GM19438 (cell line): ENCODE data around the gene ZNF768.

Experiments used
- ATAC-seq: cut with Tn5 transposase; IDR thresholded peaks from one replicate; pipeline ENCODE4 v1.9.1; 2021; ENCODE audit warnings: low read depth; ENCODE audit not compliant: unreplicated experiment

ZNF768 gene

GRCh38 chr16:30526137-30526822 lies at the start of gene ZNF768:
Gene ZNF768, minus strand, starts transcription at chr16:30526566. Its CDS starts 153 bp downstream, at chr16:30526413.
- ATAC-seq = peak; percentile 14

DNA sequence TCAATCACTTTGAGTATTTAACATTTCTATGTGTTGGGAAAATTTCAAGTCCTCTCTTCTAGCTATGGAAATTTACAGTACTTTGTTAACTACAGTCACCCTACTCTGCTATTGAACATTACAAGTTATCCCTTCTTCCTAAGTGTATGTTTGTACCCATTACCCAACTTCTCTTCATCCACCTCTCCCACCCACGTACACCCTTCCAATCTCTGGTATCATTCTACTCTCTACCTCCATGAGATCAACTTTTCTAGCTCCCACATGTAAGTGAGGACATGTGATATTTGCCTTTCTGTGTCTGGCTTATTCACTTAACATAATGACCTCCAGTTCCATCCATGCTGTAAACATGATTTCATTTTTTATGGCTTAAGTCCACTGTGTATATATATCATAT lies 48.3 kb upstream of the ZNF768 start:
- ATAC-seq = no peak

DNA sequence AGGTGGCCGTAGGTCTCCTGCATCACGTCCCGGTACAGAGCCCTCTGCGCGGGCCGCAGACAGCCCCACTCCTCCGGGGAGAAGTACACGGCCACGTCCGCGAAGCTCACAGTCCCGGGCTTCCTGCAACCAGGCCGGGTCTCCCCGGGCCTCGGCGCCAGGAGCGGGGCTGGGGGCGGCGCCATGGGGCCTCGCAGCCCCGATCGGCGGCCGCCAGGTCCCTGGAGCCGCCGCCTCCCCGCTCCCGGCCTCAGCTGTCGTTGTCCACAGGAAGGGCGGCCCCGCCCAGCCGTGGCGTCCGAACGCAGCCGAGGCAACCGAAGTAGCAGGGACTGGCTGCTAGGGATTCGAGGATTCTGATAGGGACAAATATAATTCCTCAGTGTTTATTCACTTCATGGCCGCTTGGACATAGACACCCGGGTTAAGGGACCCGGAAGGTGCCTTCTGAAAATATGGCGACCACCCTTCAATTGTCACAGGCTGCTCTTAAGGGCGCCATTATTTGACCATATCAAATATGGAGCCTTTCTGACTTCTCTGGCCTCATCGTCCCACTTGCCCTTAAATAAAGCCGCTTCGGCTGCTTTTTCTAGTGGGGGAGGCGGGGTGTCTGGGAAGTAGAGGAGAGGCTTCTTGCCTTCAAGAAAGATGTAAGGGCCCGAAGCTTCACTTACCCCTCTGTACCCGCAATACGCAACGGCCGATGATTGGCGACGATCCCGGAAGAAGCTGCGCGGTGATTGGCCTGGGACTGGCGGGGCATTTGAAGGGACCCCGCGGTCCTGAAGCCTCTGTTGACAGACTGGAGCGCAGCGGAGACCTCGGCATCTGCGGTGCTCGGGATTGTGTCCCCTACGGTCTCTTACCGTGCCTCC lies 45.3 kb upstream of the ZNF768 start, which contains the start of gene ZNF688:
Gene ZNF688, minus strand, starts transcription at position 270 of the 878 bp plus-strand sequence. Its CDS starts 85 bp downstream, at position 185.
- ATAC-seq = peak; percentile 78

GRCh38 chr16:30570636-30571444 lies 44.5 kb upstream of the ZNF768 start:
- no peak for ATAC-seq

DNA sequence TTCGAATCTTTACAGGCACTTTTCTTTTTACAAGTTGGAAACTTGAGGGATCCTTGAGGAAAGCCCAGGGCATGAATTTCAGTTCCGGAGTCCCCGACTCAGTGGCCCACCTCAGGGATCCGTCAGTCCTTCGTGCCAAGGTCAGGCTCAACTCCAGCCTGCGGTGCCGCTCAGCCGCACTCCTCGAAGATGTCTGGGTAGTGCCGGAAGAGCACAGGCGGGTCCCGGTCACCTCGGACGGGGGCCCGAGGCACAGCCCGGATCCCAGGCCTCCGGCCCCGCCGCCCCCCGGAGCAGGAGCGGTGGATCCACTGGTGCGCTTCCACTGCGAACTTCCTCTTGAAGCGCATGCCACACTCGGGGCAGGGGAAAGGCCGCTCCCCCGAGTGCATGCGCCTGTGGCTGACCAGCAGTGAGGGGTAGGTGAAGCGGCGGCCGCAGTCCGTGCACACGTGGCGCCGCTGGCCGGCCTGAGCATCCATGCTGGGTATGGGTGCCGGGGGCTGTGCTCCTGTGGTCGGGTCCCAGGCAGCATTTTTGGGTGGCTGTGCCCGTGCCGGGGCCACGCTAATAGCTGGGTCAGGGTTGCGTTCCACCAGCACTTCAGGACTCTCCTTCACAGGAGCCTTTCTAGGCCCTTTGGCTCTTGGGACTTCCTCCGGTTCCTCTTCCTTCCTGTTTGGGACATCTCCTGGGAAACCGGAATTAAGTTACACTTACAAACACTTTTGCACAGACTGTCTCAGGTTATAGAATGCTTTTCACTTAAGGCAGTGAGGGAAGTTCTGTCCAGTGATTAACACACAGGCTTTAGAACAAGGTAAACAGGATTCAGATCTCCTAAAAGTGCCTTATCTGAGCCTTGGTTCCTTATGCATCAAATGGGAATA lies 43.6 kb upstream of the ZNF768 start:
- no peak for ATAC-seq

GRCh38 chr16:30569281-30569680 lies 42.9 kb upstream of the ZNF768 start:
- ATAC-seq = no peak

DNA sequence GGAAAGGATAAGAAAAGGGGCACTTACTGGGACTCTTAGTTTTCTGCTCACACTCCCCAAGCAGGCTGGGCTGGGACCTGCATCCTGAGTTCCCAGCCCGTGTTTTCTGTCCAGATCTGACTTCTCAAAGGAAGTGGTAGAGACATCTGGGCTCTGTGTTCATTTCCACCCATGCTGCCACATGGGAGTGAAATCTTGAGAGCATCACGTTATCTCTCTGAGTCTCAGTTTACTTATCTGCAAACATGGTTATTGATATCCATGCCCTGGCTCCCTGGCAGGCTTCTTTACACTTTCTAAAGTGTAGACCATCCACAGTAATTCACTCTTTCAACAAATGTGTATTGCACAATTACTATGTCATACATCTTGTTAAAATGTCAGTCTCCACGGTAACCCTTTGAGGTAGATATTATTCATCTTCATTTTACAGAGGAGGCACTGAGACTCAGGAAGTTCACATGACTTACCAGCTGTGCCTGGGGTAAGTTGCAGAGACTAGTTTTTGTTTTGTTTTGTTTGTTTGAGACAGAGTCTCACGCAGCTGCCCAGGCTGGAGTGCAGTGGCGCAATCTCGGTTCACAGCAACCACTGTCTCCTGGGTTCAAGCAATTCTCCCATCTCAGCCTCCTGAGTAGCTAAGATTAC lies 41.7 kb upstream of the ZNF768 start:
- ATAC-seq = no peak

DNA sequence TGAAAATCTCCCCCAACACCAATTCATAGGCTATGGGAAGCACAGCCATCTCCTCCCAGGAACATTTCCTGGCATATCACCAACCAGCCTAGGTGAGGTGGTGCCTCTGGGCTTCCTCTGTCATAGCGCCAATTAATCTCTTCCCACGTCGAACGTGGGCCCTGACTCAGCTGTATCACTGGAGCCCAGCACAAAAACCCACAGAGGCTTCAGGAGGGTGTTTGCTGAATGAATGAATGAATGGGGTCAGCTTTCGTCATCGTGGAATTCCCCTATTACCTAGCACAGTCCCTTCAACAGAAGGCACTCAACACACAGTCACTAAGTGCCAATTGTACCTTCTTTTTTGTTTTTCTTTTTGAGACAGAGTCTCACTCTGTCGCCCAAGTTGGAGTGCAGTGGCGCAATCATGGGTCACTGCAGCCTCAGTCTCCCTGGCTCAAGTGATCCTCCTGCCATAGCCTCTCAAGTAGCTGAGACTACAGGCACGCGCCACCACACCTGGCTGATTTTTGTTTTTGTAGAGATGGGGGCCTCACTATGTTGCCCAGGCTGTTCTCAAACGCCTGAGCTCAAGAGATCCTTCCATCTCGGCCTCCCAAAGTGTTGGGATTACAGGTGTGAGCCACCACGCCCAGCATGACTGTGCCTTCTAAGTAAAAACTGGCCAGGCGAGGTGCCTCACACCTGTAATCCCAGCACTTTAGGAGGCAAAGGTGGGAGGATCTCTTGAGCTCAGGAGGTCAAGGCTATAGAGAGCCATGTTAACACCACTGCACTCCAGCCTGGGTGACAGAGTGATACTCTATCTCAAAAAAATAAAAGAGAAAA lies 41.0 kb upstream of the ZNF768 start:
- ATAC-seq = no peak

DNA sequence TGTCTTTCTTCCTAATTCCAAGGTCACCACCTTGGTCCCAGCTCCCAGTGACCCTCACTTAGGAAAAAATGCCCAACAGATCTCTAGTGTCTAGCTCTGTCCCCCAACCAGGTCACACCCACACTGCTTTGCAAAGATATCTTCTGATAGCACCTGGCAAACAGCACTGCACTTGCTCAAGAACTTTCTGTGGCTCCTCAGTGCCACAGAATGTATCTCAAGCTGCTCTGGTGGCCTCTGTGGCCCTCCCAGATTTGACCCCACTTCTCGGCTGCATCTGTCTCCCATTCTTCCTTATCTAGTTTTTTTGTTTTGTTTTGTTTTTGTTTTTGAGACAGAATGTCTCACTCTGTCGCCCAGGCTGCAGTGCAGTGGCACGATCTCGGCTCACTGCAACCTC lies 40.2 kb upstream of the ZNF768 start:
- no peak for ATAC-seq

DNA sequence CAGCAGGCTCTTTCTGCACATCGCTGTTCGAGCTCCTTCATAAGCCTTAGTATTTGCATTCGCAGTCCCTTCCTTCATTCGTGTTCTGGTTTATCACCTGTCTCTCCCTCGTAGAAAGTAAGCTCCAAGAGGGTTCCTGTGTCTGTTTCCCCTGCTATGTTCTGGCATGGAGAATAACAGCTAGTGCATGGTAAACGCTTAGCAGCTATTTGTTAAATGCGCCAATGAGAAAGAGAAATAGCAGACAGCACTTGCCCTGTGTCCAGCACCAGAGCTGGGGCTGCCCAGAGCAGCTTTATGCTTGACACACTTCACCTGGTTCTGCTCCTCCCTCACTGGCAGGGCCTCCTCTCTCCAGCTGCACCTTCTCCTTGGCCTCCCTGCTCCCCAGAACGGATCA lies 39.6 kb upstream of the ZNF768 start:
- ATAC-seq = no peak

DNA sequence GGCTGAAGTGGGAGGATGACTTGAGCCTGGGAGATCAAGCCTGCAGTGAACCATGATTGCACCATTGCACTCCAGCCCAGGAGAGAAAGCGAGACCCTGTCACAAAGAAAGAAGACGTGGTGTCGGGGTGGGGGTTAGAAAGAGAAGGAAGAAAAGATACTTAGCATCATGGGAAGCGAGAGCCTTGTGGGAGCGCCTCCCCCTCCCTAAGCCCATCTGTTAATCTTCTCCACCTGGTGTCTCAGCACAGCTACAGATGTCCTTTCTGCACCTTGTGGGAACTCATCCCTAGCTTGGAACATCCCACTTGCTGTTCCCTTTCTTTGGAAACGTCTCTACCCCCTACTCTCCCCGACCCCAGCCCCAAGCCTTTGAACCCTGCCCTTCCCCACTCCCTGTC lies 39.2 kb upstream of the ZNF768 start:
- ATAC-seq = no peak

DNA sequence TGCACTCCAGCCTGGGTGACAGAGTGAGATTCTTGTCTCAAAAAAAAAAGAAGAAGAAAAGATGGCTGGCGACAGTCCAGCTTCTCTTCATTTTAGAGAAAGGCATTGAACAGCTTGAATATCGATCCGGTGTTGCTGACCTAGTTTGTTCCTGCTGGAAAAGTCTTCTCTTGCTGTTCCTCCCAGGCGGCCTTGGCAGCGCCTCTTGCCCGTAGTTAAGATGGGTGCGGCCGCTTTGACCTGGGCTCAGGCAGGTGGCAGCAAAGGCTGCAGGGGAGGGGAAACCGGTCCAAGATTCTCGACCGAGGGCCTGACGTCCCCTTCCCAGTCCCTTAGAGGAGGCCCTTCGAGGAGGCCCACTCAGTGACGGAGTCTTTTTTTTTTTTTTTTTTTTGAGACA lies 35.7 kb upstream of the ZNF768 start:
- no peak for ATAC-seq

DNA sequence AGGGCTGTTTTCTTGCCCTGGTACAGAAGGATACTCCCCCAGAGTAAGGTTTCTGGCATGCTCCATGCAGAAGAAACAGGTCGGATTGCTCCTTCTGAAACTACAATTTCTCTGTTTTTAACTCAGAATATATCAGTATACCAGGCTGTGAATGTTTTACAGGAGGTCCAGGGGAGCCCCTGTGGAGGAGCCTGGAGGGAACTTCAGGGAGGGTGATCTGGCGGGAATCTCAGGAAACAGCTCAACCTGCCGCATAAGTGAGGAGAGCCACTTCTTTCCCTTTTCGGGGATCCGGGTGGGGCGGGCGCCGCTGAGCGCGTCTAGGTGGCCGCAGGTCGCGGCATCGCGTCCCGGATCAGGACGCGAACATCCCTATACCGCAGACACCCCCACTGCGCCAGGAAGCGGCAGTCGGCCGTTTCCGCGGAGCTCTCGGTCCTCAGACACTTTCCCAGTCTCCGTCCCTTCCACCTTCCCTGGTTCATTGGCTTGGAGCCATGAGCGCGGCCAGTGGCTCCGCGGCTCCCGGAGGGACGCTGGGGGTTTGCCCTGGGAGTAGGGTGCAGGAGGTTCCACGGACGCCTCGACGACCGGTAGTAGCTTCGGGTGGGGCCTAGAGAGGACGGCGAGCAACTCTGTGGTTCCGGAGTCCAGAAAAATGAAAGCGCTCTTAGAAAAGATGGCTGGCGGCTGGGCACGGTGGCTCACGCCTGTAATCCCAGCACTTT lies 34.9 kb upstream of the ZNF768 start:
- ATAC-seq = no peak

DNA sequence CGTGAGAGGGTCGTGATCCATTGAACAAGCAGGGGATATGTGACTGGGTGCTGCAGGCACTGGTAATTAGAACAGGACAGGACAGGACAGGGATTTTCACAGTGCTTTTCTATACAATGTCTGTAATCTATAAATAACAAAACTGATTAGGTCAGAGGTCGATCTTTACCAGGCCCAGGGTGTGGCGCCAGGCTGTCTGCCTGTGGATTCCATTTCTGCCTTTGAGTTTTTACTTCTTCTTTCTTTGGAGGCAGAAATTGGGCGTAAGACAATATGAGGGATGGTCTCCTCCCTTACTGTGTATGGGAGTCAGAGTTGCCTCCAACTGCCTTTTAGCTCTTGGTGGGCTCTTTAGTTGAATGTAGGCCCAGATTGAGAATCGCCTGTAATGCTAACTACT lies 33.3 kb upstream of the ZNF768 start:
- ATAC-seq = no peak

- no peak for ATAC-seq
Measured at GRCh38 chr16:30558789-30559377, 32.5 kb upstream of the ZNF768 start.

- peak; percentile 89 for ATAC-seq
Measured at GRCh38 chr16:30557957-30558788, 31.8 kb upstream of the ZNF768 start, which contains the start of gene ZNF764. Gene ZNF764, minus strand, starts transcription at chr16:30558374. Its CDS starts 192 bp downstream, at chr16:30558182.

GRCh38 chr16:30557707-30557956 lies 31.3 kb upstream of the ZNF768 start:
- peak; percentile 5 for ATAC-seq
